Neural progenitor cell (in vitro differentiated cells): ENCODE measurements around the gene RAD51D.

Experiments
- EZH2 ChIP-seq: fragments of 200-600 bp; sonication (generic); IDR thresholded peaks from 2 replicates; pipeline ENCODE4 v1.6.1; 2017; ENCODE audit warnings: antibody characterized with exemption, mild to moderate bottlenecking, moderate library complexity
- TF ChIP-seq, protein P1 (sequence below): fragments of 200-600 bp; sonication (generic); IDR thresholded peaks from 2 replicates; pipeline ENCODE4 v1.5.1; 2017; ENCODE audit warnings: antibody characterized with exemption, mild to moderate bottlenecking

DNA sequence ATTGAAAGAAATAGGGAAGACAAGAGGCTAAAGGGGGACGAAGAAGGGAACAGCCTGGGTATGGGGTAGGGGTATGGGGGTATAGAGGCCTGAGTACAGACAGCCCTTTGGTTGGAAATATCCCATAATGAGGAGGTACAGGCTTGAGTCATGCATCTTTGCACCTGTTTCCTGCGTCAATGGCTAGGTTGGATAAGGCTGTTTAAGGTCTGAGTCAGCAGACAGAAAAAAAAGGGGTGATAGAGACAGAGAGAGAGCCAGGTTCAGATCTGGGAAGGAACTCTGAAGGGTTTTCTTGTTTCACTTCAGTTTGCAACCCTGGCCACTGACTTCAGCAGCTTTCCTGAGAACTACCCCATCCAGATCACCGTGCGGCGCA lies 10.3 kb upstream of the RAD51D start:
- no peak for TF ChIP-seq EZH2
- TF ChIP-seq, protein P1, sequence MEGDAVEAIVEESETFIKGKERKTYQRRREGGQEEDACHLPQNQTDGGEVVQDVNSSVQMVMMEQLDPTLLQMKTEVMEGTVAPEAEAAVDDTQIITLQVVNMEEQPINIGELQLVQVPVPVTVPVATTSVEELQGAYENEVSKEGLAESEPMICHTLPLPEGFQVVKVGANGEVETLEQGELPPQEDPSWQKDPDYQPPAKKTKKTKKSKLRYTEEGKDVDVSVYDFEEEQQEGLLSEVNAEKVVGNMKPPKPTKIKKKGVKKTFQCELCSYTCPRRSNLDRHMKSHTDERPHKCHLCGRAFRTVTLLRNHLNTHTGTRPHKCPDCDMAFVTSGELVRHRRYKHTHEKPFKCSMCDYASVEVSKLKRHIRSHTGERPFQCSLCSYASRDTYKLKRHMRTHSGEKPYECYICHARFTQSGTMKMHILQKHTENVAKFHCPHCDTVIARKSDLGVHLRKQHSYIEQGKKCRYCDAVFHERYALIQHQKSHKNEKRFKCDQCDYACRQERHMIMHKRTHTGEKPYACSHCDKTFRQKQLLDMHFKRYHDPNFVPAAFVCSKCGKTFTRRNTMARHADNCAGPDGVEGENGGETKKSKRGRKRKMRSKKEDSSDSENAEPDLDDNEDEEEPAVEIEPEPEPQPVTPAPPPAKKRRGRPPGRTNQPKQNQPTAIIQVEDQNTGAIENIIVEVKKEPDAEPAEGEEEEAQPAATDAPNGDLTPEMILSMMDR = no peak
